ENCODE measurements around the gene TMEM154.

GRCh38 chr4:152674359-152674758 is 5.4 kb downstream of the TMEM154 start:
- no peak for TF ChIP-seq CTCF (conservative IDR thresholded peaks at IDR 0.05)
- no peak for TF ChIP-seq ZFX (IDR thresholded peaks at IDR 0.05)
